Measurements from ENCODE around the gene CHD1.

GRCh38 chr5:98938464-98938863, 9.7 kb upstream of the CHD1 start:
- no peak for TF ChIP-seq POLR2A (IDR thresholded peaks at IDR 0.05)
- no peak for TF ChIP-seq CTCF (IDR thresholded peaks at IDR 0.05)

Data from tibial nerve (tissue), 3 donors.